Adipocyte (in vitro differentiated cells): ENCODE data around the gene ABCD3.
"Not testable (repeated sequence)": the region's sequence is repeated elsewhere in the genome, so short reads cannot be mapped to it uniquely, and the experiment has no call there.

ENCODE experiments used
- DNase-seq: peaks from one replicate; pipeline ENCODE4 v3.0.0-alpha.2; 2015; ENCODE audit warnings: low read depth
- H3K27me3 ChIP-seq: replicated peaks from 2 replicates; pipeline ENCODE4 v1.7.0; 2013; ENCODE audit warnings: mild to moderate bottlenecking, low read length, moderate library complexity; ENCODE audit not compliant: control insufficient read depth, insufficient read depth
- H3K36me3 ChIP-seq: 2 replicates; pipeline ENCODE4 v1.7.0; 2013; ENCODE audit warnings: low read length, mild to moderate bottlenecking, moderate library complexity; ENCODE audit not compliant: control insufficient read depth, insufficient read depth, severe bottlenecking
- H3K4me1 ChIP-seq: 2 replicates; pipeline ENCODE4 v1.7.0; 2013; ENCODE audit warnings: mild to moderate bottlenecking, low read length, moderate library complexity; ENCODE audit not compliant: control insufficient read depth, insufficient read depth
- H3K4me3 ChIP-seq: 2 replicates; pipeline ENCODE4 v1.7.0; 2013; ENCODE audit warnings: mild to moderate bottlenecking, low read length, moderate library complexity
- H3K9ac ChIP-seq: 2 replicates; pipeline ENCODE4 v1.7.0; 2013; ENCODE audit warnings: mild to moderate bottlenecking, low read length, moderate library complexity
- H3K9me3 ChIP-seq: 2 replicates; pipeline ENCODE4 v1.7.0; 2013; ENCODE audit warnings: mild to moderate bottlenecking, low read length, moderate library complexity; ENCODE audit not compliant: control insufficient read depth

The ABCD3 gene

DNA sequence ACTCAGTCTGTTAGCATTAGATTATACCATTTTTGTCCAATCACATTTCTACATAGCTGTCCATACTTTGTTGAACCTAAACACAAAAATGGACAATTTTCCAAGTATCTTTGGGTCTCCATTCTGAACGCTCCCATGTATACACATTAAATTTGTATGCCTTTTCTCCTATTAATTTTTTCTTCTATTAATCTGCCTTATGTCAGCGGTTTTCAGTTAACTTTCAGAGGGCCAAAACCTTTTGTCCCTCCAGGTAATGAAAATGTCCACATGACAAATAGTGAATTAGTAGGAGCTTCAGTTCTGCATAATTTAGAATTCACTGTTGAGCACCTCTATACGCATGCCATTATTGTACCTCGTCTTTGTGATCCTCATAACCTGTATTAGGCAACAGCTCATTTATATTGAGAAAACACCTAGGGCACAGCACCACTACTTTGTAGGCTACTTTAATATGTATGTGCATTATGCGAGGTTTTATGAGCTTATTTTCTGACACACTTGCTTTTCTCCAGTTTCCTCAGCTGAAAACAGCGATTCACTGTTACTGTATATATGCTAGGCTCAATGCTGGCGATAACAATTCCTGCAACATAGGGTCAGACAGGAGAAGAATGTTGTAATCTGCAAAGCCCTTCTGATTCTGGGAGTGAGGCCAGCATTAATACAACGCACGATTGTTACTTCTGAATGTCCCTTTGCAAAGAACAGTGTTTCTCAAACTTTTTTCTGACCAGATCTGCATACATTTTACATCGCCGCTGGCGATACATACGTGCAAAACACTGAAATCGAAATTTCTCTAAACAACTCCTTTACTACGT lies 1.1 kb upstream of the ABCD3 start:
- Histone ChIP-seq H3K27me3 (no peaks in the 10 kb centered on the region), H3K9ac (peak overlapping the region; percentile 94), H3K9me3 (no peaks in the 10 kb centered on the region), H3K4me3 (peak overlapping the region; percentile 88), H3K36me3 (no peaks in the 10 kb centered on the region), H3K4me1 (peaks cover 24% of the 10 kb centered on the region)
- DNase-seq = peak; percentile 83

- Histone ChIP-seq H3K4me3 (peak overlapping the region; percentile 88), H3K36me3 (no peaks in the 10 kb centered on the region), H3K4me1 (peaks cover 26% of the 10 kb centered on the region), H3K9ac (peak overlapping the region; percentile 94), H3K9me3 (no peaks in the 10 kb centered on the region), H3K27me3 (no peaks in the 10 kb centered on the region)
- DNase-seq = no peak
Observed at GRCh38 chr1:94417728-94417977, 536 bp upstream of the ABCD3 start.

GRCh38 chr1:94418664-94419655 lies 771 bp downstream of the ABCD3 start:
- H3K27me3 ChIP-seq = no peaks in the 10 kb centered on the region
- DNase-seq = peak; percentile 77
- H3K9me3 ChIP-seq = no peaks in the 10 kb centered on the region
- H3K4me3 ChIP-seq = peak overlapping the region; percentile 88
- peaks cover 34% of the 10 kb centered on the region for H3K4me1 ChIP-seq
- peak overlapping the region; percentile 94 for H3K9ac ChIP-seq
- H3K36me3 ChIP-seq = no peaks in the 10 kb centered on the region

DNA sequence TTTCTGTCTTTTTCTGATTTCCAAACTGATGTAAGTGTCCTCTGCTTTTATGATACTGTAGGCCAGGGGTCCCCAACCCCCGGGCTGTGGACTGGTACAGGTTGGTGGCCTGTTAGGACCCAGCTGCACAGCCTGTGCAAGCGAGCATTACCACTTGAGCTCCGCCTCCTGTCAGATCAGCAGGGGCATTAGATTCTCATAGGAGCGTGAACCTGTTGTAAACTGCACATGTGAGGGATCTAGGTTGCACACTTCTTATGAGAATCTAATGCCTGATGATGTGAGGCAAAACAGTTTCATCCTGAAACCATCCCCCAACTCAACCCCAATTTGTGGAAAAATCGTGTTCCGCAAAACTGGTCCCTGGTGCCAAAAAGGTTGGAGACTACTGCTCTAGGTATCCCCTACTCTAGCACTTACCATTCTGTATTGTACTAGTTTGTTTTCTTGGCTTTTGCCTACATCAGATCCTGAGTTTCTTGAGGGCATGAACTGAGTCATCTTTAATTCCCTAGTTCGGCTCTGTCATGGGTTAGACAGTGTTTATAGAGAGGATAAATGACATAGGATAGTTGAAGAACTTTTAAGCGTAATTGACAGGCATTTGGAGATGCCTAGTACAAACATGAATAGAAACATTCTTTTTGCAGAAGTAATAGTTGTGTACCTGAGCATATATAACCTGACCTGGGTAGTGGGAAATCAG lies 4.1 kb downstream of the ABCD3 start:
- H3K9me3 ChIP-seq = no peaks in the 10 kb centered on the region

DNA sequence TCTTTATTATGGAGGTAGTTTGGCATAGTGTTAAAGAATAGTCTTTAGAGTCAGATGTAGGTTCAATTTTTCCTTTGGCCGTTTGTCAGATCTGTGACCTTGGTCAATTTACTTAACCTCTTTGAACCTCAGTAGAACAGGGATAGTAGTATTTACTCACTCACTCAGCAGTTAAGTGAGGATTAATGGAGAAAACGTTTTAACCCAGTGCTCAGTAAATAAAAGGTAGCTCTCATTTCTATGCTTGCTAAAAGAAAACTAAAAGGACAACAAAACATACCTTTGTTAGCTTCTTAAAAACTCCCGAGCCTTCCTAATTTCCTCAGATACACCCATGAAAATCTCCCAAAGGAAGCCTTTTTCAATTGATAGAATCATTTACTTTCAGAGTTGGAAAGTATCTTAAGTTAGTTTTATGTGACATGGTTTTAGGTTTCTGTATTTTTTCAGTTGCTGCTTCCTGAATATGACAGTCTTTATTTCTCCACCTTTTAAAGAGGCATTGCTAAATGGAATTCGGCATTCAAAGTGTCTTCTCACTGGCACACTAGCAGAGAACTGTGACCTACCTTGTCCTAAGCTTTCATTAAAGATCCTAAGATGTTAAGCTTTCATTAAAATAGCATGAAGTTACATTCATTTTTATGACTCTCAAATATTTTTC lies 7.8 kb downstream of the ABCD3 start:
- no peak overlapping the region for H3K4me3 ChIP-seq
- peaks cover 18% of the 10 kb centered on the region for H3K4me1 ChIP-seq
- DNase-seq = no peak
- H3K9me3 ChIP-seq = no peaks in the 10 kb centered on the region
- no peaks in the 10 kb centered on the region for H3K36me3 ChIP-seq
- no peaks in the 10 kb centered on the region for H3K27me3 ChIP-seq
- H3K9ac ChIP-seq = peak overlapping the region; percentile 38

More for the DNA sequence above, 4.1 kb downstream of the ABCD3 start:
- H3K27me3 ChIP-seq = no peaks in the 10 kb centered on the region
- no peaks in the 10 kb centered on the region for H3K36me3 ChIP-seq
- H3K9ac ChIP-seq = no peak overlapping the region
- H3K4me3 ChIP-seq = no peak overlapping the region
- no peak for DNase-seq
- H3K4me1 ChIP-seq = peaks cover 30% of the 10 kb centered on the region

GRCh38 chr1:94426485-94426870 lies 8.3 kb downstream of the ABCD3 start:
- not testable (repeated sequence) for H3K36me3 ChIP-seq, DNase-seq
- H3K4me1 ChIP-seq = peaks cover 18% of the 10 kb centered on the region

GRCh38 chr1:94428441-94428840 lies 10.3 kb downstream of the ABCD3 start:
- Histone ChIP-seq H3K27me3 (no peaks in the 10 kb centered on the region), H3K9me3 (no peaks in the 10 kb centered on the region), H3K4me1 (peaks cover 9% of the 10 kb centered on the region), H3K4me3 (no peak overlapping the region), H3K9ac (no peak overlapping the region), H3K36me3 (no peaks in the 10 kb centered on the region)
- DNase-seq = no peak

More at GRCh38 chr1:94426485-94426870, 8.3 kb downstream of the ABCD3 start:
- not testable (repeated sequence) for H3K9ac ChIP-seq, H3K4me3 ChIP-seq, H3K9me3 ChIP-seq, H3K27me3 ChIP-seq

- H3K4me1 ChIP-seq, DNase-seq, H3K9ac ChIP-seq, H3K9me3 ChIP-seq, H3K36me3 ChIP-seq, H3K4me3 ChIP-seq, H3K27me3 ChIP-seq: not testable (repeated sequence)
Observed at GRCh38 chr1:94428927-94429528, 10.8 kb downstream of the ABCD3 start.

GRCh38 chr1:94430066-94430465 lies 11.9 kb downstream of the ABCD3 start:
- not testable (repeated sequence) for H3K9ac ChIP-seq, H3K4me1 ChIP-seq, H3K36me3 ChIP-seq, DNase-seq, H3K9me3 ChIP-seq, H3K27me3 ChIP-seq, H3K4me3 ChIP-seq

DNA sequence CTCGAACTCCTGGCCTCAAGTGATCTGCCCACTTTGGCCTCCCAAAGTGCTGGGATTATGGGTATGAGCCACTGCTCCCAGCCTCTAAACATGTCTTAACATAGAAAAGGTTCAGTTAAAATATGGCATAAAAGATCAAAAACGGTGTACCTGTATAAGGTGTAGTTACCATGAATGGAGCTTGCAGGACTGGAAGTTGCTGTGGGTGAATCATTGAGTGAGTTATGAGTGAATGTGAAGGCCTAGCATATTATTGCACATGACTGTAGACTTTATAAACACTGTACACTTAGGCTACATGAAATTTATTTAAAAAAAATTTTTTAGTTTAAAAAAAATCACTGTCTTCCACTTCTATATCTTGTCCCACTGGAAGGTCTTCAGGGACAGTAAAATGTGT lies 15.7 kb downstream of the ABCD3 start:
- Histone ChIP-seq H3K9ac (no peak overlapping the region), H3K9me3 (peaks cover 6% of the 10 kb centered on the region), H3K4me1 (peaks cover 3% of the 10 kb centered on the region), H3K4me3 (no peak overlapping the region), H3K36me3 (no peaks in the 10 kb centered on the region), H3K27me3 (no peaks in the 10 kb centered on the region)
- no peak for DNase-seq
